ENCODE data around the gene ZER1. TPM values are rescaled to one million over a fixed set of nuclear protein-coding genes. Genes with fewer than 3 reads are reported as not detected.
A peak's percentile ranks its signal among the peaks of the same experiment; 100 is the strongest.

Gene ZER1
- total RNA-seq, 1 donor from 2014 or later, result 14.7 TPM

DNA sequence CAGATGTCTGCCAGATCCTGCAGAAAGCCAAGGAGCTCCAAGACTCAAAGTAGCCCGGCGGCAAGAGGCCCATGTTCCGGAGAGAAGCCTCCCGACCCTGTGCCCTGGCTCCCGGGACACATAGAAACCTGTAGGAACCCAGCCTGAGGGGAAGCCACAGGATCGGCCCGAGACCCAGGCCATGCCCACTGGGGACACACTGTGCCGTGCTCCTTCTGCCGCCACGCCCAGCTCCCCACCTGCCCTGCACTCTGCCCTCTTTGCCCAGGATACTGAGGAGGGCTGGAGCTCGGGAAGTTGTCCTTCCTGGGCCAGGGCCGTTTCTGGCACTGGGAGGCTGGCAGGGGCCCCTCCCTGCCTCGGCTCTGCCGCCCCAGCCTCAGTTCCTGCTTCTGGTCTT is 36.1 kb upstream of the ZER1 start:
- no peaks in the 10 kb centered on the region for H3K79me2 ChIP-seq (ENCODE audit: low read depth)
- H3F3A ChIP-seq (ENCODE audit: low read depth), result no peaks in the 10 kb centered on the region
- H3K4me3 ChIP-seq, result no peak overlapping the region
- Mint-ChIP-seq H3K4me3 (no peak overlapping the region), H3K36me3 (peaks cover 9% of the 10 kb centered on the region), H3K27ac (no peak overlapping the region), H3K4me1 (no peaks in the 10 kb centered on the region), H3K9me3 (no peaks in the 10 kb centered on the region), H3K27me3 (ENCODE audit: insufficient read depth, low read depth) (peaks cover 5% of the 10 kb centered on the region)
- no peak for DNase-seq (ENCODE audit: low spot score)
- no peaks in the 10 kb centered on the region for H3K36me3 ChIP-seq
- H3K4me1 ChIP-seq, result no peaks in the 10 kb centered on the region
- no peak overlapping the region for H3K9ac ChIP-seq
- H4K20me1 ChIP-seq (ENCODE audit: low read depth), result no peaks in the 10 kb centered on the region
- no peaks in the 10 kb centered on the region for H3K9me3 ChIP-seq (ENCODE audit: low read depth)
- no peak overlapping the region for H2AFZ ChIP-seq (replicated peaks)
- H3K27me3 ChIP-seq, result no peaks in the 10 kb centered on the region
- H3K4me2 ChIP-seq, result no peak overlapping the region
- TF ChIP-seq, protein P1, sequence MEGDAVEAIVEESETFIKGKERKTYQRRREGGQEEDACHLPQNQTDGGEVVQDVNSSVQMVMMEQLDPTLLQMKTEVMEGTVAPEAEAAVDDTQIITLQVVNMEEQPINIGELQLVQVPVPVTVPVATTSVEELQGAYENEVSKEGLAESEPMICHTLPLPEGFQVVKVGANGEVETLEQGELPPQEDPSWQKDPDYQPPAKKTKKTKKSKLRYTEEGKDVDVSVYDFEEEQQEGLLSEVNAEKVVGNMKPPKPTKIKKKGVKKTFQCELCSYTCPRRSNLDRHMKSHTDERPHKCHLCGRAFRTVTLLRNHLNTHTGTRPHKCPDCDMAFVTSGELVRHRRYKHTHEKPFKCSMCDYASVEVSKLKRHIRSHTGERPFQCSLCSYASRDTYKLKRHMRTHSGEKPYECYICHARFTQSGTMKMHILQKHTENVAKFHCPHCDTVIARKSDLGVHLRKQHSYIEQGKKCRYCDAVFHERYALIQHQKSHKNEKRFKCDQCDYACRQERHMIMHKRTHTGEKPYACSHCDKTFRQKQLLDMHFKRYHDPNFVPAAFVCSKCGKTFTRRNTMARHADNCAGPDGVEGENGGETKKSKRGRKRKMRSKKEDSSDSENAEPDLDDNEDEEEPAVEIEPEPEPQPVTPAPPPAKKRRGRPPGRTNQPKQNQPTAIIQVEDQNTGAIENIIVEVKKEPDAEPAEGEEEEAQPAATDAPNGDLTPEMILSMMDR (IDR thresholded peaks at IDR 0.05), result no peak
- TF ChIP-seq EZH2phosphoT487 (IDR thresholded peaks at IDR 0.05) (no peak), EZH2 (IDR thresholded peaks at IDR 0.05) (no peak)
- H3K27ac ChIP-seq, result no peak overlapping the region

DNA sequence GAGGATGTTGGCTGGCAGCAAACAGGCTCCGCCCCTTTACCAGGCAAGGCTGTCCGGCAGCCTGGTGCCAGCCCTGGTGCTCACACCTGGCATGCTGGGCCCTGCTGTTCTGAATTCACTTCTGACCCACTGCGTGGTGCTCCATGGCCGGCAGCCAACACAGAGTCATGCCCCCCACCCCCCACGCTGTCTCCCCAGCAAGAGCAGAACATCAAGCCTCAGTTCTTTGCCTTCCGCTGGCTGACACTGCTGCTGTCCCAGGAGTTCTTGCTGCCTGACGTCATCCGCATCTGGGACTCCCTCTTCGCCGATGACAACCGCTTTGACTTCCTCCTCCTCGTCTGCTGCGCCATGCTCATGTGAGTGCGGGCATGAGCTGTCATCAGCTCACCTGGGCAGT is 33.9 kb upstream of the ZER1 start:
- TF ChIP-seq EZH2 (IDR thresholded peaks at IDR 0.05) (no peak), EZH2phosphoT487 (IDR thresholded peaks at IDR 0.05) (no peak)
- TF ChIP-seq, protein P1 (IDR thresholded peaks at IDR 0.05), result no peak

GRCh38 chr9:128802482-128802881 is 30.8 kb upstream of the ZER1 start:
- Mint-ChIP-seq H3K4me1 (no peaks in the 10 kb centered on the region), H3K27ac (no peak overlapping the region), H3K36me3 (peaks cover 23% of the 10 kb centered on the region), H3K4me3 (peak overlapping the region; percentile 27), H3K27me3 (ENCODE audit: insufficient read depth, low read depth) (peaks cover 2% of the 10 kb centered on the region), H3K9me3 (no peaks in the 10 kb centered on the region)
- Histone ChIP-seq H3K9me3 (ENCODE audit: low read depth) (no peaks in the 10 kb centered on the region), H3K79me2 (ENCODE audit: low read depth) (no peaks in the 10 kb centered on the region), H3K27me3 (no peaks in the 10 kb centered on the region), H3F3A (ENCODE audit: low read depth) (no peaks in the 10 kb centered on the region), H2AFZ (replicated peaks) (no peak overlapping the region), H3K27ac (no peak overlapping the region), H4K20me1 (ENCODE audit: low read depth) (no peaks in the 10 kb centered on the region), H3K9ac (no peak overlapping the region), H3K36me3 (no peaks in the 10 kb centered on the region), H3K4me3 (no peak overlapping the region), H3K4me2 (no peak overlapping the region), H3K4me1 (no peaks in the 10 kb centered on the region)
- TF ChIP-seq EZH2phosphoT487 (IDR thresholded peaks at IDR 0.05) (no peak), EZH2 (IDR thresholded peaks at IDR 0.05) (no peak)
- TF ChIP-seq, protein P1 (IDR thresholded peaks at IDR 0.05), result no peak
- DNase-seq (ENCODE audit: low spot score), result no peak

More for the DNA sequence above, 33.9 kb upstream of the ZER1 start:
- no peak for DNase-seq (ENCODE audit: low spot score)
- H3K27me3 ChIP-seq, result no peaks in the 10 kb centered on the region
- H3F3A ChIP-seq (ENCODE audit: low read depth), result no peaks in the 10 kb centered on the region
- H3K9me3 Mint-ChIP-seq, result no peaks in the 10 kb centered on the region
- H3K9ac ChIP-seq, result no peak overlapping the region
- peaks cover 18% of the 10 kb centered on the region for H3K36me3 Mint-ChIP-seq
- no peak overlapping the region for H3K4me3 Mint-ChIP-seq
- no peaks in the 10 kb centered on the region for H3K9me3 ChIP-seq (ENCODE audit: low read depth)
- H2AFZ ChIP-seq (replicated peaks), result no peak overlapping the region
- no peak overlapping the region for H3K4me2 ChIP-seq
- H3K27ac Mint-ChIP-seq, result no peak overlapping the region
- H3K4me1 Mint-ChIP-seq, result no peaks in the 10 kb centered on the region
- no peaks in the 10 kb centered on the region for H3K4me1 ChIP-seq
- no peak overlapping the region for H3K27ac ChIP-seq
- H3K27me3 Mint-ChIP-seq (ENCODE audit: insufficient read depth, low read depth), result peaks cover 2% of the 10 kb centered on the region
- H3K4me3 ChIP-seq, result no peak overlapping the region
- no peaks in the 10 kb centered on the region for H3K36me3 ChIP-seq
- no peaks in the 10 kb centered on the region for H3K79me2 ChIP-seq (ENCODE audit: low read depth)
- H4K20me1 ChIP-seq (ENCODE audit: low read depth), result no peaks in the 10 kb centered on the region

Measured in neural progenitor cell (in vitro differentiated cells).